ENCODE results near the gene SELPLG.
"Not testable (repeated sequence)": the region's sequence is repeated elsewhere in the genome, so short reads cannot be mapped to it uniquely, and the experiment has no call there.

The SELPLG gene

GRCh38 chr12:108621161-108621560 is 12.5 kb downstream of the SELPLG start:
- H3K27ac ChIP-seq = no peak overlapping the region
- DNase-seq (ENCODE audit: low read depth, low spot score) = no peak

DNA sequence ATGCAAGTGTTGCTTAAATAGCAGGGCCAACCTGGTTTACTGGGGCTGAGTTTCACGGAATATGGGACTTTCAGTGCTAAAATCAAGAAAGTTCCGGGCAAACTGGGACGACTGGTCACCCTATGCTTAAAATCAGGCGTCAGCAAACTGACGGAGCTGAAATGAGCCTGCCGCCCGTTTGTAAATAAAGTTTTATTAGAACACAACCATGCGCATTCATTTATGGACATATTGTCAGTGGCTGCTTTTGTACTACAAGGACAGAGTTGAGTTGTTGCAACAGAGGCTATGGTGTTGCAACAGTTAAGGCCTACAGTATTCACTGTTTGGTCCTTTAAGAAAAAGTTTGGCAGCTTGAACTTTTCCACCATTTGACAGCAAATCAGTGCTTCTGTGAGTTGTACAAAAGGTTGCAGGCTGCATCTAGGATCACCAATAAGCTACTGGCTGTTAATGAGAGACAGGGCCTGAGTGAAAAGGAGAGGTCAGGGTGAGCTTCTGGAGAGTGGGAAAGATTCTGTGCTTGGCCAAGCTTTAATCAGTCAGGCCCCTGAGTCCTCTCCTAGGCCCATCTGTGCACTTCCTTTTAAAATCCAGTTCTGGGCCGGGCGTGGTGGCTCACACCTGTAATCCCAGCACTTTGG is 13.3 kb downstream of the SELPLG start:
- no peak for DNase-seq (ENCODE audit: low read depth, low spot score)
- H3K27ac ChIP-seq = no peak overlapping the region

DNA sequence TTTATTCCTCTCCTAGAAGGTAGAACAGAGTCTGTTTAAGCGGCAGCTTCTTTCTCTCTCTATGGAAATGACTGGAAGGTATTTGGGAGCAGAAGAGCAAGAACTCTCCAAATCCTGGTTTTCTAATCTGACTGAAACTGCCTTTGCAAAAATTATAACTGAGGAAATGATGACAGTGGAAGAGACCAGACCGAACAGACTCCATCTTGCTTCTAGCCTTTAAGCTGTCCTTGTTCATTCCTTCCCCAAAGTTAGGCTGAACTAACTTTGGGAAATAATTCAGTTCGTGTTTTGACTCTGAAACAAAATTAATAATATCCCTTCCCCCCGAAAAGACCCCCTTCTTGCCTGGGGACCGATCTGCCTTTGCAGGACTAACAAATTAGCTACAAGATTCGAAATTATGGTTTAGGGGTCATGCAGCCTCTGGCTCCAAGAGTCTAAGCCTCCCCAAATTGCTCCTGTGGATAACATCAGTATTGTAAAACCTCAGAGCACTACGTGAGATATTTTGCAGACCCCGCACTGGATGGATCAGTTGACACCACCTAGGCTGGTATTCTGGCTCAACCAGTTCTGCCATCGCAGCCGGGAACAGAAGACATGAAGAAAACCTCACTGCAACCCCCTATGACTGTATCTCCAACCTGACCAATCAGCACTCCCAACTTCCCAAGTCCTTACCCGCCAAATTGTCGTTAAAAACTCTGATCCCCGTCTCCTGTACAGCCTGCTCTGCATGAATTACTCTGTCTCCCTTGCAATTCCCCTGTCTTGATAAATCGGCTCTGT is 14.1 kb downstream of the SELPLG start:
- DNase-seq (ENCODE audit: low read depth, low spot score) = no peak
- no peak overlapping the region for H3K27ac ChIP-seq

DNA sequence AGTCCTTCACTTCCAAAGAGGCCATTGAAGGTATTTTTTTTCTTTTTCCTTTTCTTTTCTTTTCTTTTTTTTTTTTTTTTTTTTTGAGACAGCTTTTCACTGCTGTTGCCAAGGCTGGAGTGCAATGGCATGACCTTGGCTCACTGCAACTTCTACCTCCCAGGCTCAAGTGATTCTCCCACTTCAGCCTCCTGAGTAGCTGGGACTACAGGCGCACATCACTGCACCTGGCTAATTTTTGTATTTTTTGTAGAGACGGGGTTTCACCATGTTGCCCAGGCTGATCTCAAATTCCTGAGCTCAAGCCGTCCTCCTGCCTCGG is 14.8 kb downstream of the SELPLG start:
- DNase-seq (ENCODE audit: low read depth, low spot score); H3K27ac ChIP-seq: not testable (repeated sequence)

DNA sequence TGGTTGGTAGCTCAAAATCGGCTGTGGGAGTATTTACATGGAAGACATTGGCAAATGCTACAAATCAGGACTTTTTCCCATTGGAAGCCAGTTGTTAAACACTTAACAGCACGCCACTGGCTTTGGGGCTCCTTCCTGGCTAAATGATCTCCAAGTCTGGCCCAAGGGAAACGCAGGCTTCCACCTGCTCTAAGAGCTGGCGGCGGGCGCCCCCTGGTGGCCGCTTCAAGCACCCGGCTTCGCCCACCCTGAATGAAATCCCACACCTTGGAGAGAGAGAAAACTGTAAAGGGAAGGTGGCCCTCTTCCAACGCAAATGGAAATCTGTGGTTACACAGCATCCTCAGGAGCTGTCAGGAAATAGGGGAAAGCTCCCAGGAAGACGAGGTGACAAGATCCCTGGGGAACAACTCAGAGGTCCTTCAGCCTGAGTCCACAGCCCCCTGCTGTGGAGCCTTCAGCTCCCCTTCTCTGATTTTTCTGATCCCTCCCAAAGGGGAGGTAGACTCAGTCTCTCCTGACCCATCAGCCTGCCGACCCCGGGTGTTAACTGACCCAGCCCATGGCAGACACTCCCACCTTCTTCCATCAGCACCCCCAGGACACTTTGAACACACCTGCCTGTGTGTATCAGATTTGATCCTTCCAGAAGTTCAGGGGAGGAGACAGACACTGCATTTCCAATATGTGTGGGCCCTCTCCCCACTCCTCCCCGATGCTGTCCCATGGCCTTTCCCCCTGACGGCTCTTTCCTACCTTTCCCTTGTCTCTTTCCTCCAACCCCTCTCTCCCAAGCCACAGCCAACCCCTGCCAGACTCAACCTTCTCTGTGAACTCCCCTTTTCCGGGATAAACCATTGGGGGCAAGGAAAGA is 15.4 kb downstream of the SELPLG start:
- peak; percentile 16 for DNase-seq (ENCODE audit: low read depth, low spot score)
- no peak overlapping the region for H3K27ac ChIP-seq

DNA sequence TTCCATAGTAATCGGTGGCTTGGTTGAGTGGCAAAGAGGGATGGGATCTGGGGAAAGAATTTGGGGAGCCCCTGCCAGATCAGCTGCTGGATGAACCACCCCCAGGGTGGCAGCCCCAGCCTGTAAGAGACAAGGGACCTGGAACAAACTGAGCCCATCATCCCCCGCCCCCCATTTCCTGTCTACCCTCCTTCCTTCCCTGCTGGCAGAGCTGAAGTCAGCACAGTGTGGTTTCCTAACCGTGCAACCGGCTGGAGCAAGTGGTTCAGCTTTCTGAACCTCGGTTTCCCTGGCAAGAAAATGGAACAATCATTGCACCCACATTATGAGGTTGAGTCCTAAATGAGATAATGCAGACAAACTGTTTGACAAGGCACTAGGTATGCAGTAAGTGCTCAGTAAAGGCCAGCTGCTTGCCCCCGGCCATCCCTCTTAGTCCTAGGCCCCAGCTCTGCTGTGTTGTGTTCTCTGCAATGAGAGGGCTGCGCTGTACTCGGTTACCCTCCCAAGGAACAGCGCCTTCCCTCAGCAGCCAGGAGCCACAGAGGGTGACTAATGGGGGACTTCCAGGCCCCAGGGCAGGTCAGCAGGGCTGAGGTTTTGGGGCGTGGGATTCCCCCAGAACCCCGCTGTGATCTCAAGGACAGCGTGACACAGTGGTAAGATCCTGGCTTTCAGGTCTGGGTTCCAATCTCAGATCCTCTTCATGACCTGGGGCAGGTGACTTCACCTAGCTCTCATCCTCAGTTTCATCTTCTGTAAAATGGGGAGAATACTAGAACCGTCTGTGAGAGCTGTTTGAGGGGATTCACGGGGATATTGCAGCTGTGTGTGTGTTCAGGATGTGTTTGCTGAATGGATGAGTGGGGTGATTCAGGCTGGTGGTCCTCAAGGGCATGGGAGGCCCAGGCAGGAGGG is 16.5 kb downstream of the SELPLG start:
- H3K27ac ChIP-seq = no peak overlapping the region
- no peak for DNase-seq (ENCODE audit: low read depth, low spot score)

GRCh38 chr12:108616359-108616758 is 17.3 kb downstream of the SELPLG start:
- no peak overlapping the region for H3K27ac ChIP-seq
- no peak for DNase-seq (ENCODE audit: low read depth, low spot score)

DNA sequence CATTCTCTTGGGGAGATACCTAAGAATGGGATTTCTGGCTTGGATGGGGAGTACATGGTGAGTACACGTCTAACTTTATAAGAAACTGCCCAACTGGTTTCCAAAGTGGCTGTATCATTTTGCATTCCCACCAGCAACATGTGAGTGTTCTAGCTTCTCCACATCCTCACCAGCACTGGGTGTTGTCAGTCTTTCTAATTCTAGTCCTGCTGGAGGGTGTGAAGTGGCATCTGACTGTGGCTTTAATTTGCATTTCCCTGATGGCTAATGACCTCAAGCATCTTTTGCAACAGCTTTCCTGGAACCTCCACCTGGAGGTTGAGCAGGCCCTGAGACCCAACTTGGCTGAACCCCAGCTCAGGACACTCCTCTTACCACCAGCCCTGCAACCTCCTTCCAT is 17.8 kb downstream of the SELPLG start:
- no peak for DNase-seq (ENCODE audit: low read depth, low spot score)
- no peak overlapping the region for H3K27ac ChIP-seq

DNA sequence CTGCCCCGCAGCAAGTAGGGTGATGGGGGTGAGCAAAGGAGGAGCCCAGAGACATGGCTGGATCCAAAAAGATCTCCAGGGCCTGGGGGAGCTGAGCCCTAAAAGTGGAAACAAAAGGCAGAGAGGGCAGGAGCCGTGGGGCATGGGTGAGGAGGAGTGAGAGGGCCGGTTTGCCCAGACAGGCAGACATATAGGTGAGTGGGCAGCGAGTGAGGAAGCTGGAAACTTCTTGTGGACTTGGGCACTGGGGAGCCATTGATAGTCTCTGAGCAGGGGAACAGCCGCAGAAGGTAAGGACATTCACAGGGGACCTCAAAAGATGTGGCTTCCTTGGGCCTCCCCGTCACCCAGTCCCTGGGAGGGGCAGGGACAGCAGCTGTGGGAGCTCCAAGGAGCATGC is 19.1 kb downstream of the SELPLG start:
- no peak overlapping the region for H3K27ac ChIP-seq
- no peak for DNase-seq (ENCODE audit: low read depth, low spot score)

DNA sequence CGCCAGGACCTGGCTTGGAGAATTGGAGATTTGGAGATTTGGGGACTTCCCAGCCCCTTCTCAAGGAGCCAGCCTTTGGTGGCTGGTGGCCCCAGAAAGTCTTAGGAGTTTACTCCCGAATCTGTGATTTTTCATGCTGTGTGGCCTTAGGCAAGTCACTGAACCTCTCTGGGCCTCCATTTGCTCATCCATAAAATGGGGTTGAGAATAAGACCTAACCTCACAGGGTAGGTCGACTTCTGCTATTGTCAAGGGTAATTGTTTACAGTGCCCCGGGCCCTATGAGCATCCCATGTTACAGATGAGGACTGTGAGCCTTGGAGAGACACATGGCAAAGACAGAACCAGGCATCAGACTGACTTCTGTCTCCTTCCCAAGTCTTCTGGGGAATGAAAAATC is 19.7 kb downstream of the SELPLG start:
- DNase-seq (ENCODE audit: low read depth, low spot score) = no peak
- H3K27ac ChIP-seq = no peak overlapping the region

- no peak overlapping the region for H3K27ac ChIP-seq
These were observed 20.1 kb downstream of the SELPLG start for GRCh38 chr12:108613548-108613947.

DNA sequence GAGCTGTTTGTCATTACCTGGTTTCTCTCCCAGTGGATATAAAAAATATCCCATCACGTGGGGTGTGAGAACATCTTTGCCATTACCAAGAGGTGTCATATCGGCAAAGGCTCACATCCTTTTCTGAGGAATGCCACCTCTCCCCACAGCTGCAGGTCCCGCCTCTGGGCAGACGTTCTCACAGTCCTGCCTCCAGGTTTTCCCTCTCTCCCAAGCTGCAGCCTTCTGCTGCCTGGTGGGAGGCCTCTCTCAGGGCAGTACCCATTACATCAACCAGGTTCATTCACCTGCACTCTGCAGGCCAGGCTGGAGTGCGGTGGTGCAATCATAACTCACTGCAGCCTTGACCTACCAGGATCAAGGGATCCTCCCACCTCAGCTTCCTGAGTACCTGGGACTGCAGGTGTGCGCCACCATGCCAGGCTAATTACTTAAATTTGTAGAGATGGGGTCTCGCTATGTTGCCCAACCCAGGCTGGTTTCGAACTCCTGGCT is 20.9 kb downstream of the SELPLG start:
- DNase-seq (ENCODE audit: low read depth, low spot score) = no peak
- H3K27ac ChIP-seq = no peak overlapping the region

More at GRCh38 chr12:108613548-108613947, 20.1 kb downstream of the SELPLG start:
- no peak for DNase-seq (ENCODE audit: low read depth, low spot score)

- DNase-seq (ENCODE audit: low read depth, low spot score) = peak; percentile 34
- no peak overlapping the region for H3K27ac ChIP-seq
These were observed 21.7 kb downstream of the SELPLG start for GRCh38 chr12:108611884-108612415.

DNA sequence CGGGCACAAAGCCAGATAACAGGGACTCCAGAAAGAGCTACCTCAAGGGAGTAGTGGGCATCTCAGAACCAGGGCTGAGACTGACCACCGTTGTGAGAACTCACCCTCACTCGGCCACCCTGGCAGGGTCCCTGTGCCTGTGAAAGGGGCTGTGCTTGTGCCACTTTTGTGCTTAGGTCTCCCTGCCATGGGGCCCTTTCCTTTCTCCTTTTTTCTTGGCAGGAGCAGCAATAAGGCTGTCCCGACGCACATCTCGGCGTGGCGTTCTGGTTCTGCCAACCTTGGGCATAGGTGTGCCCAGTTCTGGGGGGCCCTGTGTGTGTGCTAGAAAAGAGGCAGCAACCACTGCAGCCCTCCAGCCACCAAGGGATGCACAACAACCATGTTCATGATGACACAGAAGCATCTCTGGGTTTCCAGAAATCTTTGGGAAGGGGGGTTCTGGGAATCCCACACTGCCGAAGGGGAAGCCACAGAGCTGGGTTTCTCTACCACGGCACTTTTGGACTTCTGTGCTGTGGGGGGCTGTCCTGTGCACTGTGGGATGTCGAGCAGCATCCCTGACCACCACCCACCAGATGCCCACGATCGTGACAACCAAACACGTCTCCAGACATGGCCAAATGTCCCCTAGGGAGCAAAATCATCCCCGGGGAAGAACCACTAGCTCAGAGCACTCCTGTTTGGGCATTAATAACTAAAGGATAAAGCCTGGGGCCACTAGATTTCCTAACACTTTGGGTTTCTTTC is 22.7 kb downstream of the SELPLG start:
- no peak for DNase-seq (ENCODE audit: low read depth, low spot score)
- H3K27ac ChIP-seq = no peak overlapping the region

DNA sequence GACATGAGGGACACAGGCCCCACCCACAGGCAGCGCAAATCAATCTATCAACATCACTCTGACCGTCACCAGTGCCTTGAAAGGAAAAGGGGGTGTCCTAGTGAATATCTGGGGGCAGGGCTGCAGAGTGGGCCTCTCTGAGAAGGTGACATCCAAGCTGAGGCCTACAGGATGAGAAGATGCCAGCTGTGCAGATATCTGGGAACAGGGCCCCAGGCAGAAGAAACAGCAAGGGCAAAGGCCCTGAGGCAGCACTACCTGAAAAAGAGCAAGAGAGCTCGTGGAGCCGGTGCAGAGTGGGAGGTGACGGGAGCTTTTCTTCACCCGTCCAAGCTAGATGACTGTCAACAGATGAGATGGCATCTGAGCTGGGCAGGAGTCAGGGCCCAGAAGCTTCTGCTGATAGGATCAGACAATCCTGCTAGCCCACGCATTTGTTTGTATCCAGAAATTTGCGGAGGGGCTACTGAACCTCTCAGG is 23.3 kb downstream of the SELPLG start:
- DNase-seq (ENCODE audit: low read depth, low spot score) = no peak
- no peak overlapping the region for H3K27ac ChIP-seq

- no peak for DNase-seq (ENCODE audit: low read depth, low spot score)
- H3K27ac ChIP-seq = no peak overlapping the region
These were observed 24.0 kb downstream of the SELPLG start for GRCh38 chr12:108609537-108610335.

GRCh38 chr12:108608616-108609015 is 25.1 kb downstream of the SELPLG start:
- no peak for DNase-seq (ENCODE audit: low read depth, low spot score)
- H3K27ac ChIP-seq = no peak overlapping the region

DNA sequence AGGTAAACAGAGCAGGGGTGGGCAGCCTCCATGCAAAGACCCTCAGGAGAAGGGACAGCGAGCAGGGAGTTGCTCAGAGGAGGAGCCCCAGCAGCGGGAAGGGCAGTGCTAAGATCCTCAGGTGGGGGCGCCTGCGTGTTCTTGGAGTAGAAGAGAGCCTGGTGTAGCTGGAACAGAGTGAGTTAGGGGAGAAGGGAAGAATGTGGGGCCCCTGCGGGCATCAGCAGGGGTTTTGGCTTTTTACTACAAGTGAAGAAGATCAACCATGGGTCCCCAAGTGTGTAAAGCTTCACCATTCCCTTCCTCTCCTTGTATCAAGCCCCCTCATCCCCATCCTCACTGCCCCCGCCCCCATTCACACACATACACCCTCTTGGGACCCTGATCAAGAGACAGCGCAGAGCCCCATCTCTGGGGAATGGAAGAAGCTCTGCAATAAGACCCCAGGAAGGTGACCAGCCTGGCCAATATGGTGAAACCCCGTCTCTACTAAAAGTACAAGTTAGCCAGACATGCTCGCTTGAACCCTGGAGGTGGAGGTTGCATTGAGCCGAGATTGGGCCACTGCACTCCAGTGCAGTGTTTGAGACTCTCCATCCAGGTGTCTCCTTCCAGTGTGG is 25.6 kb downstream of the SELPLG start:
- H3K27ac ChIP-seq = no peak overlapping the region
- DNase-seq (ENCODE audit: low read depth, low spot score) = no peak
